Heart right ventricle (tissue), 16 donors: ENCODE results near the gene MACROD2. TPM values are rescaled to one million over a fixed set of nuclear protein-coding genes. Genes with fewer than 3 reads are reported as not detected.

ENCODE experiments used
- ATAC-seq, 8 donors: fragments of 200-7000 bp; cut with Tn5 transposase; one replicate each; pipeline ENCODE4 v1.9.1; 2020; ENCODE audit warnings: mild to moderate bottlenecking in 8 of 8, moderate library complexity in 8 of 8, moderate number of reproducible peaks in 1 of 8
- DNase-seq, 2 donors: peaks; one replicate each; pipeline ENCODE4 v3.0.0-alpha.2; 2020
- H3K27ac ChIP-seq, 10 donors: fragments of 200-600 bp; sonication (generic) in 2 of 10; one replicate each; pipeline versions ENCODE4 v1.5.0 to v1.8.0; 2020 to 2022; ENCODE audit warnings: mild to moderate bottlenecking in 3 of 10
- H3K27me3 ChIP-seq, 7 donors: fragments of 200-600 bp; one replicate each; pipeline ENCODE4 v1.8.0; 2021 to 2022; ENCODE audit warnings: mild to moderate bottlenecking in 2 of 7
- H3K36me3 ChIP-seq, 9 donors: fragments of 200-600 bp; sonication (generic) in 1 of 9; one replicate each; pipeline versions ENCODE4 v1.5.0 to v1.8.0; 2020 to 2022; ENCODE audit warnings: mild to moderate bottlenecking in 2 of 9
- H3K4me1 ChIP-seq, 9 donors: fragments of 200-600 bp; sonication (generic) in 1 of 9; one replicate each; pipeline versions ENCODE4 v1.5.0 to v1.8.0; 2020 to 2022; ENCODE audit warnings: mild to moderate bottlenecking in 4 of 9
- H3K4me3 ChIP-seq, 10 donors: fragments of 200-600 bp; sonication (generic) in 2 of 10; one replicate each; pipeline versions ENCODE4 v1.5.0 to v1.8.0; 2020 to 2022; ENCODE audit warnings: mild to moderate bottlenecking in 7 of 10, moderate library complexity in 2 of 10
- H3K9me3 ChIP-seq, 11 donors: fragments of 200-600 bp in 10 of 11; sonication (generic) in 2 of 11; one replicate each; pipeline versions ENCODE4 v1.5.0 to v1.8.0; 2013 to 2022; ENCODE audit warnings: mild to moderate bottlenecking in 2 of 11, control low read depth in 1 of 11, moderate library complexity in 1 of 11
- WGBS, 2 donors: extraction: QIAGEN DNeasy Blood & Tissue Kit; methylation state at CpG; one replicate each; pipeline ENCODE4 v1.1.7; 2013; ENCODE audit warnings: inconsistent platforms in 1 of 2; 5-methylcytosine and 5-hydroxymethylcytosine counted together
- intact Hi-C, 10 donors: fragments of 100-400 bp; cut with DNase I; formaldehyde crosslinking; loops; one replicate each; pipeline versions ENCODE4 v1.11.1 to v1.14.2; 2022
- polyA plus RNA-seq, 2 donors: library from polyadenylated mRNA; stranded (reverse); fragments of 200-250 nt; gene quantifications; one replicate each; pipeline ENCODE4 v1.2.3, GENCODE V29; 2013
- total RNA-seq, 10 donors: library from RNA; stranded (reverse); fragmentation: NEBNext Ultra II Directional in 3 of 10; extraction: Animal tissue kit (Norgen Biotek cat#: 25700) in 3 of 10; gene quantifications; one replicate each; pipeline versions ENCODE4 v1.2.1 to v1.2.4, GENCODE V29; 2021 to 2023
- TF ChIP-seq, protein P1 (sequence below), 9 donors: fragments of 200-600 bp; sonication (generic) in 2 of 9; IDR thresholded peaks; one replicate each; pipeline versions ENCODE4 v1.5.0 to v1.8.0; 2021 to 2022; ENCODE audit warnings: antibody characterized with exemption in 9 of 9, mild to moderate bottlenecking in 5 of 9, moderate library complexity in 1 of 9
- donor health status: Arrhythmogenic right ventricular cardiomyopathy.
- donor health status: ischemic (EF 13 %, LVEDD 7.1; RV severe dilation, severe dysfunction).
- donor health status: healthy with polysubstance abuse.
- donor health status: DM: no; HTN: yes; CAD: no.
- donor health status: DM: no; HTN: no; CAD: no.
- donor health status: ischemic (EF 25% LVEDD 6.9; RV normal size, moderate dysfunction).
- donor health status: ischemic (EF 25% LVEDD 5.7; RV mildly dilated, moderate dysfunction).
- donor health status: healthy.
- donor health status: DM: yes; HTN: yes; CAD: no.
- donor health status: Ischemic cardiomyopathy.
- donor health status: ischemic (EF 35%, LVEDD 5.7; RV mildly dilated, moderate dysfunction).
- donor health status: nonischemic (EF 11% LVEDD 7.7; RV severe dilation, severe dysfunction).
- donor health status: DM: yes; HTN: yes; CAD: no.
- donor health status: PGD.
- donor health status: ischemic (EF 29% LVEDD 5.4; RV normal size, mild dysfunction).
- donor health status: nonischemic (EF 23%, LVEDD 6.1; RV moderate dilation, normal function).

The MACROD2 gene
- total and polyA plus RNA-seq, 12 donors: 0.28 to 6.4 (median 4.1) TPM

DNA sequence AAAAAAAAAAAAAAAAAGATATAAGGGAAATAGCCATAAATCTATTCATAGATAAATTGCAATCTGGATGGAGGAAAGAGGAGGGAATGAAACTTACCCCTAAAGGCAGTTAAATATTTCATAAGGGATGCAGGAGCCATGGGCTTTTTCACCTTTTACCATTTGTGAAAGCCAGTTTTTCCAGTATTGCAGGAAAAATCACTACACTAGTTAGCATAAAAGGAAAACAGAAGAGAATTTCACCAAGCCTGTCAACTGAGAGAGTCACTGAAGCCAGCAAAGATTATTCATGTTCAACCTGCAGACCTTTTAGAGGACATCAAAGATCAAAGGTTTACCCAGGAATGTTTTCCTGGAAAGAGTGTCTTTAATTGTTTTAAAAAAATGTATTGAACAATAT, 1608.2 kb downstream of the MACROD2 start:
- intact Hi-C loops: no loop called here
- H3K4me1 ChIP-seq: no peaks in the 10 kb centered on the region
- no peaks in the 10 kb centered on the region for H3K27me3 ChIP-seq
- no peak overlapping the region for H3K4me3 ChIP-seq
- no peaks in the 10 kb centered on the region for H3K36me3 ChIP-seq
- ATAC-seq (no peak), DNase-seq (no peak)
- H3K27ac ChIP-seq: no peak overlapping the region
- no peaks in the 10 kb centered on the region for H3K9me3 ChIP-seq
- TF ChIP-seq, protein P1, sequence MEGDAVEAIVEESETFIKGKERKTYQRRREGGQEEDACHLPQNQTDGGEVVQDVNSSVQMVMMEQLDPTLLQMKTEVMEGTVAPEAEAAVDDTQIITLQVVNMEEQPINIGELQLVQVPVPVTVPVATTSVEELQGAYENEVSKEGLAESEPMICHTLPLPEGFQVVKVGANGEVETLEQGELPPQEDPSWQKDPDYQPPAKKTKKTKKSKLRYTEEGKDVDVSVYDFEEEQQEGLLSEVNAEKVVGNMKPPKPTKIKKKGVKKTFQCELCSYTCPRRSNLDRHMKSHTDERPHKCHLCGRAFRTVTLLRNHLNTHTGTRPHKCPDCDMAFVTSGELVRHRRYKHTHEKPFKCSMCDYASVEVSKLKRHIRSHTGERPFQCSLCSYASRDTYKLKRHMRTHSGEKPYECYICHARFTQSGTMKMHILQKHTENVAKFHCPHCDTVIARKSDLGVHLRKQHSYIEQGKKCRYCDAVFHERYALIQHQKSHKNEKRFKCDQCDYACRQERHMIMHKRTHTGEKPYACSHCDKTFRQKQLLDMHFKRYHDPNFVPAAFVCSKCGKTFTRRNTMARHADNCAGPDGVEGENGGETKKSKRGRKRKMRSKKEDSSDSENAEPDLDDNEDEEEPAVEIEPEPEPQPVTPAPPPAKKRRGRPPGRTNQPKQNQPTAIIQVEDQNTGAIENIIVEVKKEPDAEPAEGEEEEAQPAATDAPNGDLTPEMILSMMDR (IDR thresholded peaks at IDR 0.05): no peak

DNA sequence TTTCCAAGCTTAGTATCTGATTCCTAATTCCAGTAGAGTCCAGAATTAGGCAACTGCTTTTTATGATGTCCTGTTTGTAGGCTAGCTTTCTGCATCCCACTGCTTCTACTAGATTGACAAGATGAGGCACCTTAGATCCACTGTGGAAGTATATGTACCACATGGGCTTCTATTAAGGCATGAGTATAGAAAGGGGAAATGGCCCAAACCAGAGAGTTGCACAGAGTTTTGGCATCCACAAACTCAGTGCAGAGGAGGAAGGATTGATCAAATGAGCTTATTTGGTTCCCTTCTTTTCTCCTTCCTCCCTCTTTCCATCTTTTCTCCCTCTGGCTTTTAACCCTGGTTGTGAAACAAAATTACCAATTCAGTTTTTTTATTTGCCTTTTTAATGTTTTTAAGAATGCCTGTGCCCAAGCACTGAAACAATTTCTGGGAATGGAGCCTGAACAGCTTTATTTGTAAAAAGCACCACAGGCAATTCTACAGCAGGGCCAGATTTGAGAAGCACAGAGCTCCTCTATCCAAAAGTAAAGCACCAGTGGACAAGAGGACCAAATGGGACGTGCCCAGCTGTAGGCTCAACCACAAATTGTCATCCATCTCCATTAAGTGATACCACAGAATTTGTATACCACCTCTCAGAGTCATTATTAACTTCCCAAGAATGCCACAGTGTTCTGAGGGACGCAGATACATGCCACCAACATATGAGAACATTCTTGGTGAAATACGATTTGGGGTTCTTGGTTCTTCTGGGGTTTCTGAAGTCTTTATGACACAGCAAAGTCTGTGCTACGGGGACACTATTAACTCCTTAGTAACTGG, 1608.9 kb downstream of the MACROD2 start:
- TF ChIP-seq, protein P1 (IDR thresholded peaks at IDR 0.05): no peak
- Histone ChIP-seq H3K27ac (no peak overlapping the region), H3K4me1 (no peaks in the 10 kb centered on the region), H3K27me3 (no peaks in the 10 kb centered on the region), H3K4me3 (no peak overlapping the region), H3K36me3 (no peaks in the 10 kb centered on the region), H3K9me3 (no peaks in the 10 kb centered on the region)
- intact Hi-C loops: no loop called here
- DNase-seq (no peak), ATAC-seq (no peak)
- 75 to 78% methylated on average over 4 of the region's 4 CpGs for WGBS, 2 donors

DNA sequence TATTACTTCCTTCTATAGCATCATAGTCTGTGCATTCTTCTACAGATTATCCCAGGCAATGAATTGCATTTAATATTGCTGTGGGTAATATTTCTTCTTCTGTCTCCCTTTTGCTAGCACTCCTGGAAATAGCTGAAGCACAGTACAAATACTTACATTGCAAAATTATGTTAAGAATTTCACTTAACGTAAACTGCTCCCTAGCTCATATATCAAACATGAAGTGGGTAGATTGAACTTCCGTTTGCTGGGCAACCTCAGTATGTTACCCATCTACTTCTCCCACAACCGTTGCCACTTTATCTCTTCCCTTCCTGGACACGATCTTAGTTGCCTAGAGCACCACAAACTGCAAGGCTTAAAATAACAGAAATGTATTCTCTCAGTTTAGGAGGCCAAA, 1614.6 kb downstream of the MACROD2 start:
- no peaks in the 10 kb centered on the region for H3K9me3 ChIP-seq
- intact Hi-C loops: no loop called here
- H3K27me3 ChIP-seq: no peaks in the 10 kb centered on the region
- H3K36me3 ChIP-seq: no peaks in the 10 kb centered on the region
- no peak overlapping the region for H3K4me3 ChIP-seq
- no peak overlapping the region for H3K27ac ChIP-seq
- TF ChIP-seq, protein P1 (IDR thresholded peaks at IDR 0.05): no peak
- H3K4me1 ChIP-seq: peaks cover 0 to 25% (median 14%) of the 10 kb centered on the region in 9 donors
- DNase-seq (no peak), ATAC-seq (no peak)
- 27 to 29% methylated on average over 4 of the region's 4 CpGs for WGBS, 2 donors

DNA sequence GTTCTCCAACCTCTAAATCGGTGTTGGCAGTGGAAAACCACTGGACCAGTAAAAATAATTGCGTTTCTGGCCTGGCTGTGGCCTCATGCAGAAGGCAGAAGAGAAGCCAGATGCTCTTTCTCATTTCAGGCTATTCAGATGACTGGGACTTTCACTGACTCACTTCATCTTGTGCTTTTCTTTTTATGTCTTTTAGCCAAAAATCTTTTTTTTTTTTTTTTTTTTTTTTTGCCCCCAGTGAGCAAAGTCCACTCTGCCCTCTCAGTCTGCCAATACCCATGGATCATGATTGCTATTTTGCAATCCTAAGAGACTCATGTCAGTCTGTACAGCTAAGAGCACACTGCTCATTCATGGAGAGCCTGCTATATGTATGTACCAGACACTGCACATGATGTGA, 1615.5 kb downstream of the MACROD2 start:
- no peak overlapping the region for H3K4me3 ChIP-seq
- no peaks in the 10 kb centered on the region for H3K9me3 ChIP-seq
- H3K27me3 ChIP-seq: no peaks in the 10 kb centered on the region
- WGBS, 2 donors: 69 to 88% methylated on average over 2 of the region's 2 CpGs
- intact Hi-C loops: no loop called here
- H3K27ac ChIP-seq: no peak overlapping the region
- ATAC-seq (no peak), DNase-seq (no peak)
- peaks cover 0 to 25% (median 14%) of the 10 kb centered on the region in 9 donors for H3K4me1 ChIP-seq
- TF ChIP-seq, protein P1 (IDR thresholded peaks at IDR 0.05): no peak
- no peaks in the 10 kb centered on the region for H3K36me3 ChIP-seq
